Left lung (tissue), 10 donors: Measurements from ENCODE around the gene UBE3D. TPM values are rescaled to one million over a fixed set of nuclear protein-coding genes. Genes with fewer than 3 reads are reported as not detected.
"Not testable (repeated sequence)": the region's sequence is repeated elsewhere in the genome, so short reads cannot be mapped to it uniquely, and the experiment has no call there.

Source experiments
- ATAC-seq: fragments of 200-7000 bp; cut with Tn5 transposase; one replicate; pipeline ENCODE4 v1.9.1; 2020; ENCODE audit warnings: moderate library complexity
- DNase-seq, 4 donors: peaks; one replicate each; pipeline ENCODE4 v3.0.0-alpha.2; 2013 to 2020
- H3K27ac ChIP-seq, 2 donors: fragments of 200-600 bp; sonication (generic) in 1 of 2; one replicate each; pipeline versions ENCODE4 v1.5.0 to v1.8.0; 2020 to 2021
- H3K27me3 ChIP-seq, 2 donors: fragments of 200-600 bp; sonication (generic) in 1 of 2; one replicate each; pipeline versions ENCODE4 v1.5.0 to v1.8.0; 2020 to 2021
- H3K36me3 ChIP-seq, 2 donors: fragments of 200-600 bp; sonication (generic) in 1 of 2; one replicate each; pipeline versions ENCODE4 v1.5.0 to v1.8.0; 2020 to 2021
- H3K4me1 ChIP-seq, 2 donors: fragments of 200-600 bp; one replicate each; pipeline ENCODE4 v1.8.0; 2021
- H3K4me3 ChIP-seq, 2 donors: fragments of 200-600 bp; sonication (generic) in 1 of 2; one replicate each; pipeline versions ENCODE4 v1.5.0 to v1.8.0; 2020 to 2021; ENCODE audit warnings: mild to moderate bottlenecking in 1 of 2
- H3K9me3 ChIP-seq, 2 donors: fragments of 200-600 bp; sonication (generic) in 1 of 2; one replicate each; pipeline versions ENCODE4 v1.5.0 to v1.8.0; 2020 to 2021
- CTCF ChIP-seq, 2 donors: fragments of 200-600 bp; sonication (generic) in 1 of 2; IDR thresholded peaks; one replicate each; pipeline versions ENCODE4 v1.5.0 to v1.8.0; 2021; ENCODE audit warnings: antibody characterized with exemption in 2 of 2
- intact Hi-C, 2 donors: fragments of 100-400 bp; cut with DNase I; formaldehyde crosslinking; loops; one replicate each; pipeline versions ENCODE4 v1.11.2 to v1.14.2; 2022
- polyA plus RNA-seq, 6 donors: library from polyadenylated mRNA; unstranded; fragments of 120-200 nt; gene quantifications; one replicate each; pipeline ENCODE4 v1.2.1, GENCODE V29; 2013; ENCODE audit not compliant: insufficient read length in 6 of 6
- total RNA-seq, 2 donors: library from RNA; stranded (reverse); fragmentation: NEBNext Ultra II Directional; extraction: Animal tissue kit (Norgen Biotek cat#: 25700); gene quantifications; one replicate each; pipeline ENCODE4 v1.2.1, GENCODE V29; 2021
- donor health status: DM: no; HTN: yes; CAD: no.
- donor health status: DM: no; HTN: no; CAD: no.

UBE3D gene
- total and polyA plus RNA-seq, 8 donors: 4.1 to 10.9 (median 8.9) TPM

- intact Hi-C loops: no loop called here
- peaks cover 0 to 9% of the 10 kb centered on the region in 2 donors for H3K9me3 ChIP-seq
- H3K4me3 ChIP-seq: no peak overlapping the region
- H3K27me3 ChIP-seq: no peaks in the 10 kb centered on the region
- ATAC-seq: no peak
- H3K27ac ChIP-seq: no peak overlapping the region
- H3K4me1 ChIP-seq: no peaks in the 10 kb centered on the region
- DNase-seq: no peak
- peaks cover 0 to 21% of the 10 kb centered on the region in 2 donors for H3K36me3 ChIP-seq
- TF ChIP-seq CTCF (IDR thresholded peaks at IDR 0.05): no peak
Observed at GRCh38 chr6:83019741-83020140, 45.9 kb downstream of the UBE3D start.

DNA sequence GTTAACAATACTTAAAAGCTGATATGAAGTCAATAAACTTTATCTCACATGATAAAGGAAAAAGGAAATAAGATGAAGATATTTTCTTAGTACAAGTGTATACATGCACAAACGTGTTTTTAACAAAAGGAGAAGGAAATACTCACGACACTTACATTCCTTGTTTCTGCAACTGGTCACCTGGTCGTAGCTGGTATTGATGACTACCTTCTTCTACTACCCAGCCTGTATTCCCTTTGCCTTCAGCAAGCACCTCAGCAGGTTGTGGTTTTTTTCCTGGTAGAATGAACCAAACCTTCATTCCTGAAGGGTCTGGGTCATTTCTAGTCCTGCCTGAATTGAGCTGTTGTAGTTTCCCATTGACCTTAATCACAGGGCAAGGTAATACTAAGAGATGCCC lies 54.5 kb downstream of the UBE3D start:
- H3K9me3 ChIP-seq: peaks cover 0 to 11% of the 10 kb centered on the region in 2 donors
- DNase-seq, H3K4me3 ChIP-seq, H3K27ac ChIP-seq, H3K27me3 ChIP-seq, ATAC-seq, H3K4me1 ChIP-seq, intact Hi-C loops: not testable (repeated sequence)
- H3K36me3 ChIP-seq: peaks cover 0 to 21% of the 10 kb centered on the region in 2 donors

GRCh38 chr6:83008626-83009025 lies 57.0 kb downstream of the UBE3D start:
- H3K27me3 ChIP-seq: no peaks in the 10 kb centered on the region
- no peak overlapping the region for H3K27ac ChIP-seq
- intact Hi-C loops: no loop called here
- peaks cover 0 to 15% of the 10 kb centered on the region in 2 donors for H3K36me3 ChIP-seq
- TF ChIP-seq CTCF (IDR thresholded peaks at IDR 0.05): no peak
- ATAC-seq: peak; percentile 41
- H3K4me1 ChIP-seq: no peaks in the 10 kb centered on the region
- DNase-seq: no peak
- no peak overlapping the region for H3K4me3 ChIP-seq
- no peaks in the 10 kb centered on the region for H3K9me3 ChIP-seq

GRCh38 chr6:83006270-83006905 lies 59.3 kb downstream of the UBE3D start:
- Histone ChIP-seq H3K9me3 (no peaks in the 10 kb centered on the region), H3K4me1 (no peaks in the 10 kb centered on the region), H3K27ac (no peak overlapping the region), H3K27me3 (no peaks in the 10 kb centered on the region), H3K36me3 (no peaks in the 10 kb centered on the region), H3K4me3 (no peak overlapping the region)
- ATAC-seq: no peak
- intact Hi-C loops: no loop called here
- DNase-seq: no peak
- TF ChIP-seq CTCF (IDR thresholded peaks at IDR 0.05): no peak

DNA sequence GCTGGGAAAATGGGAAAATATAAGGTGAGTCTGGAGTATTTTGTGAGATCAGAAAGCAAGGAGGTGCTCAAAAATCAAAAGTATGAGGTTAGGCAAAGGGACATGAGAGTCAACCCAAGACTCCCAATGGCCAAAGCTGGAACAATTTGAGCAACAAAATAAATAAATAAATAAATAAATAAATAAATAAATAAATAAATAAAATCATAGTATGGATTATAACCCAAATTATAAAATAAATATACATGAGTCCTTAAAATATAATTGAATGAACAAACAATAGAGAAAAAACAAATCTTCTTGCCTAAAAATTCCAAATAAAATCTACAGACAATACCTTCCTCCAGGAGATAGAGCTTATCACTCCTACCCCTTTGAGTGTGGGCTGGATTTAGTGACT lies 69.5 kb downstream of the UBE3D start:
- H3K9me3 ChIP-seq: no peaks in the 10 kb centered on the region
- no peaks in the 10 kb centered on the region for H3K36me3 ChIP-seq
- H3K4me3 ChIP-seq: no peak overlapping the region
- H3K27me3 ChIP-seq: no peaks in the 10 kb centered on the region
- no peaks in the 10 kb centered on the region for H3K4me1 ChIP-seq
- no peak for TF ChIP-seq CTCF (IDR thresholded peaks at IDR 0.05)
- intact Hi-C loops: no loop called here
- ATAC-seq (no peak), DNase-seq (no peak)
- no peak overlapping the region for H3K27ac ChIP-seq

- TF ChIP-seq CTCF (IDR thresholded peaks at IDR 0.05): no peak
- Histone ChIP-seq H3K4me1 (no peaks in the 10 kb centered on the region), H3K27ac (no peak overlapping the region), H3K9me3 (no peaks in the 10 kb centered on the region), H3K36me3 (no peaks in the 10 kb centered on the region), H3K4me3 (no peak overlapping the region), H3K27me3 (no peaks in the 10 kb centered on the region)
- intact Hi-C loops: no loop called here
- ATAC-seq: no peak
- DNase-seq: no peak
Observed at GRCh38 chr6:82995066-82995465, 70.6 kb downstream of the UBE3D start.
